Ascending aorta (tissue), 2 donors: ENCODE results near the gene DCBLD1. TPM values are rescaled to one million over a fixed set of nuclear protein-coding genes. Genes with fewer than 3 reads are reported as not detected.

Experiments
- DNase-seq, 2 donors: peaks; one replicate each; pipeline ENCODE4 v3.0.0-alpha.2; 2019; ENCODE audit warnings: low spot score in 2 of 2
- H3K27ac ChIP-seq, 2 donors: fragments of 200-600 bp; sonication (generic); one replicate each; pipeline ENCODE4 v1.5.1; 2016 to 2017; ENCODE audit warnings: mild to moderate bottlenecking in 1 of 2
- H3K27me3 ChIP-seq: fragments of 200-600 bp; sonication (generic); one replicate; pipeline ENCODE4 v1.5.1; 2017
- H3K36me3 ChIP-seq, 2 donors: fragments of 200-600 bp; sonication (generic); one replicate each; pipeline ENCODE4 v1.5.1; 2016
- H3K4me1 ChIP-seq, 2 donors: fragments of 200-600 bp; sonication (generic); one replicate each; pipeline ENCODE4 v1.5.1; 2016 to 2017; ENCODE audit warnings: mild to moderate bottlenecking in 1 of 2
- H3K4me3 ChIP-seq, 2 donors: fragments of 200-600 bp; sonication (generic); one replicate each; pipeline ENCODE4 v1.5.1; 2016 to 2017; ENCODE audit warnings: mild to moderate bottlenecking in 1 of 2
- H3K9me3 ChIP-seq, 2 donors: fragments of 200-600 bp; sonication (generic); one replicate each; pipeline ENCODE4 v1.5.1; 2016
- intact Hi-C: fragments of 100-400 bp; cut with DNase I; formaldehyde crosslinking; loops from one replicate; pipeline ENCODE4 v1.15.1; 2023
- total RNA-seq: library from RNA; depleted of rRNA; stranded (reverse); fragments of >200 nt; gene quantifications from one replicate; pipeline ENCODE4 v1.1.0, GENCODE V29; 2016
- TF ChIP-seq, protein P1 (sequence below), 3 experiments: fragments of 200-600 bp in 2 of 3; fragments of 450-650 bp in 1 of 3; sonication (generic) in 2 of 3; IDR thresholded peaks; one replicate each; pipeline ENCODE4 v1.5.1; 2016 to 2019; ENCODE audit warnings: antibody characterized with exemption in 3 of 3, mild to moderate bottlenecking in 1 of 3, moderate library complexity in 1 of 3

Gene DCBLD1
- total RNA-seq, 1 donor from 2014 or later, result 0.85 TPM

DNA sequence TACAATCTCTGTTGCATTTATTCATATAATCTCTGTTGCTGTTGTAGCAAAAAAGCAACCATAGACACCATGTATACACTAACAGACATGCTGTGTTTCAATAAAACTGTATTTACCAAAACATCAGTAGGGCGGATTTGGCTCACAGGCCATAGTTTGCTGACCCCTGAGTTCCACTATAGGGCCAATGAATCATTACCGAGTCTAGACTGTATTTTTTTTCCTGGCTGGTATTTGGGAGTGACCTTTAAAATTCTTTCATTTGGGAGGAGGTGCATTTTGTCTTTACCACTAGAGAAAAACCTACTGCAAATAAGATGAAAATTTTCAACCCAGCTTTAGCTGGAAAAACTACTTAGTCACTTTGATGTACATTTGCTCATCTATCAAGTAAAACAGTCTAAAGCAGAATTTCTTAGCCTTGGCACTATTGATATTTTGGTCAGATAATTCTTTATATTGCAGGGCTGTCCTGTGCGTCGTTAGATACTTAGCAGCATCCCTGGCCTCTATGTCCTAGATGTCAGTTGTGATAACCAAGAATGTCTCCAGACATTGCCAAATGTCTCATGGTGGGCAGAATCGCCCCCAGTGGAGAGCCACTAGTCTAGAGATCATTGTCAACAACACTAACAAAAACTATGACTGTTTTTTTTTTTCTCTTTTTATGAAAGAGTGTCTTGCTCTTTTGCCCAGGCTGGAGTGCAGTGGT is 39.5 kb downstream of the DCBLD1 start:
- no peaks in the 10 kb centered on the region for H3K9me3 ChIP-seq
- no peaks in the 10 kb centered on the region for H3K27me3 ChIP-seq
- no peak overlapping the region for H3K4me3 ChIP-seq
- intact Hi-C loops, result no loop called here
- DNase-seq, result no peak
- no peak overlapping the region for H3K27ac ChIP-seq
- H3K36me3 ChIP-seq, result peaks cover 0 to 2% of the 10 kb centered on the region in 2 donors
- TF ChIP-seq, protein P1, sequence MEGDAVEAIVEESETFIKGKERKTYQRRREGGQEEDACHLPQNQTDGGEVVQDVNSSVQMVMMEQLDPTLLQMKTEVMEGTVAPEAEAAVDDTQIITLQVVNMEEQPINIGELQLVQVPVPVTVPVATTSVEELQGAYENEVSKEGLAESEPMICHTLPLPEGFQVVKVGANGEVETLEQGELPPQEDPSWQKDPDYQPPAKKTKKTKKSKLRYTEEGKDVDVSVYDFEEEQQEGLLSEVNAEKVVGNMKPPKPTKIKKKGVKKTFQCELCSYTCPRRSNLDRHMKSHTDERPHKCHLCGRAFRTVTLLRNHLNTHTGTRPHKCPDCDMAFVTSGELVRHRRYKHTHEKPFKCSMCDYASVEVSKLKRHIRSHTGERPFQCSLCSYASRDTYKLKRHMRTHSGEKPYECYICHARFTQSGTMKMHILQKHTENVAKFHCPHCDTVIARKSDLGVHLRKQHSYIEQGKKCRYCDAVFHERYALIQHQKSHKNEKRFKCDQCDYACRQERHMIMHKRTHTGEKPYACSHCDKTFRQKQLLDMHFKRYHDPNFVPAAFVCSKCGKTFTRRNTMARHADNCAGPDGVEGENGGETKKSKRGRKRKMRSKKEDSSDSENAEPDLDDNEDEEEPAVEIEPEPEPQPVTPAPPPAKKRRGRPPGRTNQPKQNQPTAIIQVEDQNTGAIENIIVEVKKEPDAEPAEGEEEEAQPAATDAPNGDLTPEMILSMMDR (IDR thresholded peaks at IDR 0.05), result no peak
- no peaks in the 10 kb centered on the region for H3K4me1 ChIP-seq

DNA sequence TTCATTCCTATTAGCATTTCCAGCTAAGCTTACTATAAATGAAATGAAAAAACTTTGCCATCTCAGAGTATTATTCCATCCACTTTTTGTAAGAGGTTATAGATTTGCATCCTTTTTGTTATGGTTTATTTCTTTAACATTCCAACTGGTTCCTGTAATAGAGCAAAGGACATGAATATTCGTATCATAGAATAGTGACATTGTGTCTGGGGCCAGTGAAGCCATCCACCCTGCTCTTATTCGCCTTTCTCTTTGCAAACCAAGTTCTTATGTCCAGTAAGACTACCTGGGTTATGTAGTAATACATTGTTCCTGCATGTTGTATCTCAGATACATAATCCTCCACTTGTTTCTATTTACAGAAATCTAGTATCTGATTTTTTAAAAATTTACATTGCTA is 43.1 kb downstream of the DCBLD1 start:
- Histone ChIP-seq H3K27me3 (no peaks in the 10 kb centered on the region), H3K27ac (no peak overlapping the region), H3K9me3 (no peaks in the 10 kb centered on the region), H3K36me3 (peaks cover 0 to 2% of the 10 kb centered on the region in 2 donors), H3K4me1 (no peaks in the 10 kb centered on the region), H3K4me3 (no peak overlapping the region)
- TF ChIP-seq, protein P1 (IDR thresholded peaks at IDR 0.05), result no peak
- no peak for DNase-seq
- intact Hi-C loops, result no loop called here

DNA sequence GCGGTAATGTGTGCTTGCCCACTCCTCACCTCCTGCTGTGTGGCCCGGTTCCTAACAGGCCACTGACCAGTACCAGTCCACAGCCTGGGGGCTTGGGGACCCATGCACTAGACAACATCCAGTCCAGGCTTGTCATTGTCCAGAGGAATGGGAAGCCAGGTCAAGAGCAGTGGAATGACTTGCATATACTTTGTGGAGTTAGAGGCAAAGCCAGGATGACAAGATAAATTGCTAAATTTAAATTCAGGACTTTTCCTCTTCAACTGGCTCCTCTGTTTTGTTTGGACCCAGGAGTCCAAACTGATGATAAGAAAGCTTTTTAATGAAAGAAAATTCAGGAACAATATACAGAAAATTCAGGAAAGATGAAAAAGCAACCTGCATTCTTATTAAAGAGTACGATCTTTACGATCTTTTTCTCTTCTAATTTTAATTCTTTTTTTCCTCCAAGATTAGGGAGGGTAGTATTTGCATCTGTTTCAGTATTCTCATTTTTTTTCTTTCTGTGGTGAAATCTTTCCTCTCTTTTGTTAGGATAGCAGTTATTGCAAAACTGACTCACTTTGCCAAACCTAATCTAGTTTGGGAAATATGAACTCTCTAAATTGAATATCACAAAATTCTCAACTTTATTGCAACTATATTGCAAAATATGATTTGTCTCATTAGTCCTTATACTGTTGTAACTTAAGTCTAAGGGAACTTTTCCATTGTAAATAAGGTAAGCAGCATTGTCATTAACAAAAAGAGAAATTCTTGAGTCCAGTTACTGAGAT is 48.2 kb downstream of the DCBLD1 start:
- Histone ChIP-seq H3K4me1 (no peaks in the 10 kb centered on the region), H3K9me3 (no peaks in the 10 kb centered on the region), H3K4me3 (no peak overlapping the region), H3K27ac (no peak overlapping the region), H3K27me3 (no peaks in the 10 kb centered on the region), H3K36me3 (no peaks in the 10 kb centered on the region)
- TF ChIP-seq, protein P1 (IDR thresholded peaks at IDR 0.05), result no peak
- no peak for DNase-seq
- intact Hi-C loops, result no loop called here

DNA sequence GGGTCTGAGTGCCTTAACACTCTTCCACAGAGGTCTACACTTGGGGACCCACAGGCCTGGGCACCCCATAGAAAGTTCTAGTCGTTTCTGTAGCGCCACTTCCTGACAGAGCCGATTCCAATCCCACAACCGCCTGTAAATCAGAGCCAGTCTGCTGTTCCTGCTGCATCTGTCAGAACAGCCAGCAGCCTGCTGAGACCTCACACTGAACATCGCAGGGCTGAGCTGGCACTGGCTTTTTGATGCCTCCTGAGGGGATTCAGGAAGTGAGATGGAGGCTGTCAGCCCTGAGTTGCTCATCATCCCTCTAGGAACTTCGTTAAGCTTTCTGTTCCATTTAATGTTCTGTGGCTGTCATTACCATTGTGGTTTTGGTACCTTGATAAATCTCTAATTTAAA is 48.9 kb downstream of the DCBLD1 start:
- H3K27me3 ChIP-seq, result no peaks in the 10 kb centered on the region
- intact Hi-C loops, result no loop called here
- DNase-seq, result no peak
- H3K4me3 ChIP-seq, result no peak overlapping the region
- no peaks in the 10 kb centered on the region for H3K4me1 ChIP-seq
- TF ChIP-seq, protein P1 (IDR thresholded peaks at IDR 0.05), result no peak
- no peaks in the 10 kb centered on the region for H3K36me3 ChIP-seq
- no peaks in the 10 kb centered on the region for H3K9me3 ChIP-seq
- no peak overlapping the region for H3K27ac ChIP-seq

DNA sequence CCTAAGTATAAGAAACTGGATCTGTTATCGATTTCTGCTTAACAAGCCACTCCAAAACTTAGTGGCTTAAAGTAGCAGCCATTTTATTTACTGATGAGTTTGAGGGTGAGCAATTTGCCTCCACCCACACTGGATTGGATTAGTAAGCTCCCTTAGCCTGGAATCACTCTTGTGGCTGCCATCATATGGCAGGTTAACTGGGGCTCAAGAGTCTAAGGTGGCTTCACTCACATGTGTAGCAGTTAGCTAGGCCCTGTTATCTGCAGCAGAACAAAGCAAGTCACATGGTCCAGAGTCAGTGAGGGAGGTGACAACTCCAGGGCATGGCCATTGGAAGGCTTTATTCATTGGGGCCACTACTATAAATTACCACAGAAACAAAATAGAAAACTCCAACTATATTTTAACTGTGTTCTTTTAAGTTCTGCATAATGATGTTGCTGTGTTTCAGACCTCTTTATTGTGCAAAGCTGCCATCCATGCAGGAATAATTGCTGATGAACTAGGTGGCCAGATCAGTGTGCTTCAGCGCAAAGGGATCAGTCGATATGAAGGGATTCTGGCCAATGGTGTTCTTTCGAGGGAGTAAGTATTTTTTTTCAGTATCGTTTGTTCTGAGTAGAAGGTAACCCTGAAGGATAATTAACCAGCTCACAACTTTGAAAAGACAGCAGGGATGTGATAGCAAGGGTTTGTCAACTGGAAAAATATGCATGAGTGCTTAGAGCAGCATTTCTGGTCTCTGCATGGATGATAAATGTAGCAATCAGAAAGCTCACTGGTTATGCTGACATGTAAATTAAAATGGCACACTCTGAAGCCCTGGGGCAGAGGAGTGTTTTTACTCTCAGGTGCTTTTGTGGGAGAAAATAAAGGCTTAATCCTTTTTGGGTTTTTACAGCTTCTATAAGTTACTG is 49.6 kb downstream of the DCBLD1 start:
- intact Hi-C loops, result no loop called here

More for the DNA sequence above, 49.6 kb downstream of the DCBLD1 start:
- TF ChIP-seq, protein P1 (IDR thresholded peaks at IDR 0.05), result no peak
- Histone ChIP-seq H3K4me3 (no peak overlapping the region), H3K27ac (no peak overlapping the region), H3K9me3 (no peaks in the 10 kb centered on the region), H3K36me3 (peaks cover 0 to 4% of the 10 kb centered on the region in 2 donors), H3K4me1 (no peaks in the 10 kb centered on the region), H3K27me3 (no peaks in the 10 kb centered on the region)
- no peak for DNase-seq
